Nephron (organoid): Measurements from ENCODE around the gene IRX1.

Experiments used
- H3K27ac Mint-ChIP-seq, 3 experiments: 2 replicates each; pipeline ENCODE4 v1.8.0; 2020; ENCODE audit warnings: mixed read lengths in 3 of 3, mild to moderate bottlenecking in 2 of 3, moderate library complexity in 1 of 3
- H3K27me3 Mint-ChIP-seq: 2 replicates; pipeline ENCODE4 v1.8.0; 2021; ENCODE audit warnings: low read depth, mild to moderate bottlenecking, moderate library complexity, mixed read lengths
- H3K36me3 Mint-ChIP-seq: 2 replicates; pipeline ENCODE4 v1.8.0; 2020; ENCODE audit warnings: low read depth, mixed read lengths
- H3K4me1 Mint-ChIP-seq: 2 replicates; pipeline ENCODE4 v1.8.0; 2020; ENCODE audit warnings: mixed read lengths
- H3K4me3 Mint-ChIP-seq, 3 experiments: 2 replicates each; pipeline ENCODE4 v1.8.0; 2020; ENCODE audit warnings: mild to moderate bottlenecking in 3 of 3, mixed read lengths in 3 of 3, moderate library complexity in 2 of 3
- H3K9me3 Mint-ChIP-seq: 2 replicates; pipeline ENCODE4 v1.8.0; 2020; ENCODE audit warnings: mixed read lengths
- TF ChIP-seq, protein P1 (sequence below), 3 experiments: fragments of 200-600 bp; sonication (generic); IDR thresholded peaks; one replicate each; pipeline ENCODE4 v1.5.0; 2021; ENCODE audit warnings: antibody characterized with exemption in 3 of 3; ENCODE audit not compliant: unreplicated experiment in 3 of 3

The IRX1 gene

DNA sequence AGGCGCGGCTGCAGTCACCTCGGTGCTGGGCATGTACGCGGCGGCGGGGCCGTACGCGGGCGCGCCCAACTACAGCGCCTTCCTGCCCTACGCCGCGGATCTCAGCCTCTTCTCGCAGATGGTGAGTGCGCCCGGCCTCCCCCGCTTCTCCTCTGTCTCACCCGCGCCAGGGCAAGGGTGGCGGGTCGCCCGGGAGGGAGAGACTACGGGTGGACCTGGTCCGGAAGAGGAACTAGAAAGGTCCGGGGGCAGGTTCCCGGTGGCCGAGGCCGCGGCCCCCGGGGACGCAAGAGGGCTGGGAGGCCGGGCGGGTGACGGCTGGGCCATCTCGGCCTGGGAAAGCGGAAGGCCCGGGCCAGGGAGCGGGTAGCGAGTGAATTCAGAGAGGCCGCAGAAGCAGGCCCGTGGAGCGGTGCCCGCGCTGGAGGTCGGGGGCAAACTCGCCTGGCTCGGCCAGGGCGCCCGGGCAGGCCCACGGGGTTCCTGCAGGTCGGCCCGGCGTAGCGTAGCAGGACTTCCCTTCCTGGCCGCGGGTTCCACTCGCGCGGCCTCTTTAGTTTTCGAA lies 711 bp downstream of the IRX1 start:
- Mint-ChIP-seq H3K4me3 (peak overlapping the region; percentile 81 to 88 (median 82)), H3K27ac (peak overlapping the region in 1 of 3 experiments; percentile 99), H3K36me3 (peaks cover 16% of the 10 kb centered on the region), H3K27me3 (peaks cover 92% of the 10 kb centered on the region), H3K9me3 (no peaks in the 10 kb centered on the region), H3K4me1 (peaks cover 21% of the 10 kb centered on the region)
- TF ChIP-seq, protein P1, sequence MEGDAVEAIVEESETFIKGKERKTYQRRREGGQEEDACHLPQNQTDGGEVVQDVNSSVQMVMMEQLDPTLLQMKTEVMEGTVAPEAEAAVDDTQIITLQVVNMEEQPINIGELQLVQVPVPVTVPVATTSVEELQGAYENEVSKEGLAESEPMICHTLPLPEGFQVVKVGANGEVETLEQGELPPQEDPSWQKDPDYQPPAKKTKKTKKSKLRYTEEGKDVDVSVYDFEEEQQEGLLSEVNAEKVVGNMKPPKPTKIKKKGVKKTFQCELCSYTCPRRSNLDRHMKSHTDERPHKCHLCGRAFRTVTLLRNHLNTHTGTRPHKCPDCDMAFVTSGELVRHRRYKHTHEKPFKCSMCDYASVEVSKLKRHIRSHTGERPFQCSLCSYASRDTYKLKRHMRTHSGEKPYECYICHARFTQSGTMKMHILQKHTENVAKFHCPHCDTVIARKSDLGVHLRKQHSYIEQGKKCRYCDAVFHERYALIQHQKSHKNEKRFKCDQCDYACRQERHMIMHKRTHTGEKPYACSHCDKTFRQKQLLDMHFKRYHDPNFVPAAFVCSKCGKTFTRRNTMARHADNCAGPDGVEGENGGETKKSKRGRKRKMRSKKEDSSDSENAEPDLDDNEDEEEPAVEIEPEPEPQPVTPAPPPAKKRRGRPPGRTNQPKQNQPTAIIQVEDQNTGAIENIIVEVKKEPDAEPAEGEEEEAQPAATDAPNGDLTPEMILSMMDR (IDR thresholded peaks at IDR 0.05; ENCODE audit: unreplicated experiment in 3 of 3) = no peak

DNA sequence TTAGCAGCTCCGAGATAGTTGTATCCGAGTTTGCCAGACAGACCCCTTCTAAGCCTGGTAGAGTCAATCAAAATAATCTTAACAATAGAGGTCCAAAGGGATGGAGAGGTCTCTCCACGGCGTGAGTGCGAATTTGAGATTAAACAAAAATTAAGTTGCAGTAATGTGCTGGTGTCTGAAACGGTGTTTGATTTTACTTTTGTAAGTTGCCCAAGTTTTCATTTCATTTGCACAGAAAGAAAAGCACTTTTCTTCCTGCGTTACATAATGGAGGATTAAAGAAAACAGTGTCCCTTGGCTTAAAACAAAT lies 1.2 kb downstream of the IRX1 start:
- Mint-ChIP-seq H3K27ac (peak overlapping the region; percentile 2 to 99 (median 65)), H3K27me3 (peaks cover 92% of the 10 kb centered on the region), H3K9me3 (no peaks in the 10 kb centered on the region), H3K4me3 (peak overlapping the region; percentile 81 to 88 (median 82)), H3K36me3 (peaks cover 20% of the 10 kb centered on the region), H3K4me1 (peaks cover 26% of the 10 kb centered on the region)
- TF ChIP-seq, protein P1 (IDR thresholded peaks at IDR 0.05; ENCODE audit: unreplicated experiment in 3 of 3) = no peak

DNA sequence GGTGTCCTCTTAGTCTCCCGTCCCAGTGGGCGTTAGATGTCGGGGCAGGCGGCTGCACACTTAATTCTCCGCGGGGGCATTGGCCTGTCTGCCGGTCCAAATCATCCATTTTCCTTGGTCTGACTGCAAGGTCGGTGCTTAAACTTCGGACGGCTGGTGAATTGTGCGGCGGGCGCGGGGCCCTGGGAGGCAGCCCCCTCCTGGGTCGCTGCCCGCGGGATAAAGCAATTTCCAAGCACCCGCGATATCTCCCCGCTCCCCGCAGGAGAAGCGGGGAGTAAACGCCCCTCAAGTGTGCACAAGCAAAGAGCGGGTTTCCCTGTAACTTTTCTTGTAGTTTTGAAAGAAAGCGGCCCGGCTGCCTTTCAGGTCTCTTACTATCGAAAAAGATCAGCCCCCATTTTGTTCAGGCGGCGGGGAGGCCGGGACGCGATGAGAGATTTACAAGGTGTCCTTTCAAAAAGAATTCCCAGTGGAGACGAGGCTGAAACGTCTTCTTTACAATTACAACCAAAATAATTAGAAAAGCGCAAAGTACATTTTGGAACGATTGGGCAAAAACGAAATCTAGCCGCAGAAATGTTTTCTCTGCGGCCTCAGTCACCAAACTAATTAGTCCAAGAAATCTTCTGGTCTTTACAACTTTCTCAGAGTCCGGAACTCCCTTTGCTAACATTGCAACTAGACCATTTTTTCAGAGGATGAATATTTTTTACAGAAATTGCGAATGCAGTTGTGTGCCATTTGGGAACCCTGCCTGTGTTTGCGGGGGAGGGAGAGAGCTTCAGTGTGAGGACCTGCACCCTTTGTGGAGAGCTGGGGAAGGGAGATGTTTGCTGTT lies 1.8 kb downstream of the IRX1 start:
- Mint-ChIP-seq H3K4me1 (peaks cover 28% of the 10 kb centered on the region), H3K36me3 (peaks cover 22% of the 10 kb centered on the region), H3K27ac (peak overlapping the region; percentile 2 to 99 (median 65))

DNA sequence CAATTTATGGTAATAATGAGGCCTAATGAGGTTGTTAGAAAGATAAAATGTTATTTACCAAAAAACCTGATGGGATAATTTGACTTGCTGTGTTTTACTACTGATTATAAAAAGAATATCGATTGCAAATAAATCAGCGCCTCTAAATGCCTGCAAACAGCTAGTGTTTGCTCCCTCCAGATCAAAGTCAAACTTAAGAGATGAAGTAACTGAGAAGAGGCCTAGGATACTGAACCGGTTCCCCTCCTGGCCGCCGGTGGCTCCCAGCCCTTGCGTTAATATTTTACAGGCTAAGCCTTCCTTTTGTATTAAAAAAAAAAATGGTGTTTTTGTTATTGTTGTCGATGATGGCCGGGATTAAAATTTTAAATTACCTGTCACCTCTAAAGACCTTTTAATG lies 2.6 kb downstream of the IRX1 start:
- H3K36me3 Mint-ChIP-seq = peaks cover 22% of the 10 kb centered on the region
- H3K27ac Mint-ChIP-seq = peak overlapping the region; percentile 65 to 99 (median 75)
- H3K27me3 Mint-ChIP-seq = peaks cover 92% of the 10 kb centered on the region
- TF ChIP-seq, protein P1 (IDR thresholded peaks at IDR 0.05; ENCODE audit: unreplicated experiment in 3 of 3) = no peak
- peak overlapping the region; percentile 81 to 88 (median 82) for H3K4me3 Mint-ChIP-seq
- H3K9me3 Mint-ChIP-seq = no peaks in the 10 kb centered on the region
- peaks cover 28% of the 10 kb centered on the region for H3K4me1 Mint-ChIP-seq

More for the DNA sequence above, 1.8 kb downstream of the IRX1 start:
- Mint-ChIP-seq H3K9me3 (no peaks in the 10 kb centered on the region), H3K4me3 (peak overlapping the region; percentile 81 to 88 (median 82)), H3K27me3 (peaks cover 92% of the 10 kb centered on the region)
- TF ChIP-seq, protein P1 (IDR thresholded peaks at IDR 0.05; ENCODE audit: unreplicated experiment in 3 of 3) = no peak

DNA sequence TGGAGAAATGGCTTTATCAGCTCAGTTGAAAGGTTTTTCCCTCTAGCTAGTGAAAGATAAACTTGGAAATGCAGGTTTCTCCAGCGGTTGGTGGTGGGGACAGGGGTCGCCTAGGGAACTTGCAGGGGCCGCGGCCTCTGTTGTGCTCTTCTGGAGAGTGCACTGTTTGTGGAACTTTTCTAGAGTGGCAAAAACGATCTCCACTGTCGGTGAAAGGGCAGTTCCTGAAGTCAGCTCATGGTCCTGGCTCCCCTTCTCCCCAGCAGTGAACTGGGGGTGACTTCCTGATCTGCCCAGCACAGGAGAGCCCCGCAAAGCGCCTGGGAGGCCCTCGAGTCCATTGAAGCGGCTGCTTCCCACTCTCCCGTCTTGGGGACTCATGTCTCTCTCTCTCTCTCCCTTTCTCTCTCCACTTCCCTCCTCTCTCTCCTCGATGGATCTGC lies 3.2 kb downstream of the IRX1 start:
- peaks cover 92% of the 10 kb centered on the region for H3K27me3 Mint-ChIP-seq
- H3K36me3 Mint-ChIP-seq = peaks cover 22% of the 10 kb centered on the region
- peak overlapping the region; percentile 81 to 88 (median 82) for H3K4me3 Mint-ChIP-seq
- peak overlapping the region; percentile 65 to 99 (median 75) for H3K27ac Mint-ChIP-seq
- TF ChIP-seq, protein P1 (IDR thresholded peaks at IDR 0.05; ENCODE audit: unreplicated experiment in 3 of 3) = no peak
- peaks cover 25% of the 10 kb centered on the region for H3K4me1 Mint-ChIP-seq
- H3K9me3 Mint-ChIP-seq = no peaks in the 10 kb centered on the region
